Glomerular visceral epithelial cell (primary cell): Measurements from ENCODE around the gene ADAM12.
A peak's percentile ranks its signal among the peaks of the same experiment; 100 is the strongest.

ENCODE experiments used
- DNase-seq: peaks from one replicate; pipeline ENCODE4 v3.0.0-alpha.2; 2016; ENCODE audit errors: extremely low spot score

ADAM12 gene

GRCh38 chr10:126263006-126263676, 125.1 kb downstream of the ADAM12 start:
- no peak for DNase-seq

GRCh38 chr10:126262233-126262838, 125.9 kb downstream of the ADAM12 start:
- DNase-seq: no peak

GRCh38 chr10:126259760-126260479, 128.4 kb downstream of the ADAM12 start:
- DNase-seq: no peak

GRCh38 chr10:126256864-126257263, 131.4 kb downstream of the ADAM12 start:
- no peak for DNase-seq

GRCh38 chr10:126255313-126255712, 133.0 kb downstream of the ADAM12 start:
- DNase-seq: no peak

GRCh38 chr10:126253611-126253998, 134.7 kb downstream of the ADAM12 start:
- DNase-seq: no peak

GRCh38 chr10:126252884-126253610, 135.2 kb downstream of the ADAM12 start:
- peak; percentile 85 for DNase-seq

- DNase-seq: no peak
Measured at GRCh38 chr10:126251778-126252407, 136.4 kb downstream of the ADAM12 start.

GRCh38 chr10:126250527-126251310, 137.6 kb downstream of the ADAM12 start:
- no peak for DNase-seq

- no peak for DNase-seq
Measured at GRCh38 chr10:126250045-126250444, 138.2 kb downstream of the ADAM12 start.

GRCh38 chr10:126247446-126247975, 140.8 kb downstream of the ADAM12 start:
- peak; percentile 97 for DNase-seq

- peak; percentile 22 for DNase-seq
Measured at GRCh38 chr10:126246396-126246795, 141.9 kb downstream of the ADAM12 start.

GRCh38 chr10:126245501-126245900, 142.8 kb downstream of the ADAM12 start:
- DNase-seq: no peak

GRCh38 chr10:126243971-126244370, 144.3 kb downstream of the ADAM12 start:
- peak; percentile 98 for DNase-seq

- peak; percentile 24 for DNase-seq
Measured at GRCh38 chr10:126243306-126243705, 145.0 kb downstream of the ADAM12 start.

- DNase-seq: peak; percentile 82
Measured at GRCh38 chr10:126242397-126243260, 145.6 kb downstream of the ADAM12 start.

- DNase-seq: no peak
Measured at GRCh38 chr10:126240483-126240882, 147.8 kb downstream of the ADAM12 start.

GRCh38 chr10:126239844-126240243, 148.4 kb downstream of the ADAM12 start:
- no peak for DNase-seq

- DNase-seq: no peak
Measured at GRCh38 chr10:126235979-126236851, 152.1 kb downstream of the ADAM12 start.
